BLaER1 treated with 17β-estradiol and CSF1 and Interleukin-3, amounts not matched to agents 10 nM and 100 nM (cell line): Measurements from ENCODE around the gene ARHGAP42.
A peak's percentile ranks its signal among the peaks of the same experiment; 100 is the strongest.

Experiments
- H3K27ac ChIP-seq, 11 experiments: shearing (Covaris generic); formaldehyde crosslinking; 2 replicates each; pipeline ENCODE4 v1.8.1; 2022
- H3K27me3 ChIP-seq, 11 experiments: shearing (Covaris generic); formaldehyde crosslinking; 2 replicates each; pipeline ENCODE4 v1.8.1; 2022
- H3K36me3 ChIP-seq, 11 experiments: shearing (Covaris generic); formaldehyde crosslinking; 2 replicates each; pipeline ENCODE4 v1.8.1; 2022
- H3K4me1 ChIP-seq, 10 experiments: shearing (Covaris generic); formaldehyde crosslinking; 2 replicates each; pipeline ENCODE4 v1.8.1; 2022
- H3K4me2 ChIP-seq, 11 experiments: shearing (Covaris generic); formaldehyde crosslinking; 2 replicates each; pipeline ENCODE4 v1.8.1; 2022
- H3K4me3 ChIP-seq, 10 experiments: shearing (Covaris generic); formaldehyde crosslinking; 2 replicates each; pipeline ENCODE4 v1.8.1; 2022
- H3K9ac ChIP-seq, 11 experiments: shearing (Covaris generic); formaldehyde crosslinking; 2 replicates each; pipeline ENCODE4 v1.8.1; 2022
- H3K9me3 ChIP-seq, 11 experiments: shearing (Covaris generic); formaldehyde crosslinking; replicated peaks in 1 of 11; 2 replicates each; pipeline ENCODE4 v1.8.1; 2022
- H4K20me1 ChIP-seq, 11 experiments: shearing (Covaris generic); formaldehyde crosslinking; 2 replicates each; pipeline ENCODE4 v1.8.1; 2022
- Cebpa-rat ChIP-seq, 11 experiments: shearing (Covaris generic); IDR thresholded peaks; 2 replicates each; pipeline ENCODE4 v1.8.1; 2022

Gene ARHGAP42

GRCh38 chr11:100769165-100769564, 82.1 kb downstream of the ARHGAP42 start:
- H3K4me3 ChIP-seq, result no peak overlapping the region
- no peaks in the 10 kb centered on the region for H3K4me1 ChIP-seq
- H3K9ac ChIP-seq, result no peak overlapping the region
- no peak overlapping the region for H3K4me2 ChIP-seq
- peaks cover 0 to 5% (median 0%) of the 10 kb centered on the region in 11 experiments; a peak in 1 of 22 replicates for H4K20me1 ChIP-seq
- no peaks in the 10 kb centered on the region for H3K9me3 ChIP-seq
- peaks cover 0 to 36% (median 19%) of the 10 kb centered on the region in 11 experiments; a peak in 16 of 22 replicates for H3K36me3 ChIP-seq
- H3K27me3 ChIP-seq, result no peaks in the 10 kb centered on the region
- no peak overlapping the region for H3K27ac ChIP-seq
- no peak for TF ChIP-seq Cebpa-rat (IDR thresholded peaks at IDR 0.05)

DNA sequence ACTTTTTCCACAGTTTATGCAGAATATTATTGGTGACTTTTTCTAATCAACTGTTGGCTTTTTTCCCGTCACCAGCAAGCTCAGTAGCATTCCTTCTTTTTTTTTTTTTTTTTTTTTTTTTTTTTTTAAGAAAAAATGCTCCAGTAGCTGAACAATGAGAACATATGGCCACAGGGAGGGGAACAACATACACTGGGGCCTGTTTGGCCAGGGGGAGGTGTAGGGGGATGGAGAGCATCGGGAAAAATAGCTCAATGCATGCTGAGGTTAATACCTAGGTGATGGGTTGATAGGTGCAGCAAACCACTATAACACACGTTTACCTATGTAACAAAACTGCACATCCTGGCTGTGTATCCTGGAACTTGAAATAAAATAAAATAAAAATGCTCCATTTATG, 82.5 kb downstream of the ARHGAP42 start:
- no peak overlapping the region for H3K4me3 ChIP-seq
- H3K27ac ChIP-seq, result no peak overlapping the region
- no peak overlapping the region for H3K9ac ChIP-seq
- TF ChIP-seq Cebpa-rat (IDR thresholded peaks at IDR 0.05), result no peak
- peaks cover 2 to 40% (median 23%) of the 10 kb centered on the region in 11 experiments; a peak in 17 of 22 replicates for H3K36me3 ChIP-seq
- no peak overlapping the region for H3K4me2 ChIP-seq
- H3K9me3 ChIP-seq, result no peaks in the 10 kb centered on the region; a peak in 1 of 22 replicates
- peaks cover 0 to under 1% (median 0%) of the 10 kb centered on the region in 11 experiments; a peak in 1 of 22 replicates for H4K20me1 ChIP-seq
- no peaks in the 10 kb centered on the region for H3K4me1 ChIP-seq
- no peaks in the 10 kb centered on the region for H3K27me3 ChIP-seq

DNA sequence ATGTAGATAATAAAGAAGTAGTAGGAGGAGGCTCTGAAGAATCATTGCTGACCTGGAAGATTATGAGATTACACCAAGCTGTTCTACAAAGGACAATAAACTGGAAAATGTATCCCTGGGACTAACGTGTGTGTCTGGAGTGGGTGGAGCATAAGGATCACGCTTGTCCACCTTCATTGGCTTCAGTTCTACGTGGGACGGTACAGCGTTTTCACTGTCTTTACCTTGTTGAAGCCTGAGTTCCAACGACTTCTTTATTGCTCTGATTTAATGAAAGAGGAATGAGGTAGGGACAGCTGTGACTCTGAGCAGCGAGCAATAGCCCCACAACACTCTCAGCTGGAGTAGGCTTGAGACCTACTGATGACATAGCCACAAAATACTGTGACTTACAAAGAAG, 87.0 kb downstream of the ARHGAP42 start:
- Histone ChIP-seq H3K4me1 (peaks cover 0 to 10% (median 2%) of the 10 kb centered on the region in 10 experiments; a peak in 5 of 20 replicates), H3K27ac (no peak overlapping the region), H4K20me1 (no peaks in the 10 kb centered on the region), H3K9ac (no peak overlapping the region), H3K4me2 (no peak overlapping the region), H3K27me3 (no peaks in the 10 kb centered on the region), H3K4me3 (no peak overlapping the region), H3K9me3 (no peaks in the 10 kb centered on the region; a peak in 1 of 22 replicates), H3K36me3 (peaks cover 6 to 52% (median 29%) of the 10 kb centered on the region in 11 experiments; a peak in 17 of 22 replicates)
- TF ChIP-seq Cebpa-rat (IDR thresholded peaks at IDR 0.05), result no peak

- no peak for TF ChIP-seq Cebpa-rat (IDR thresholded peaks at IDR 0.05)
- no peaks in the 10 kb centered on the region; a peak in 1 of 22 replicates for H3K9me3 ChIP-seq
- no peak overlapping the region for H3K27ac ChIP-seq
- H3K36me3 ChIP-seq, result peaks cover 6 to 52% (median 29%) of the 10 kb centered on the region in 11 experiments; a peak in 17 of 22 replicates
- H3K27me3 ChIP-seq, result no peaks in the 10 kb centered on the region
- H4K20me1 ChIP-seq, result no peaks in the 10 kb centered on the region
- no peak overlapping the region for H3K4me3 ChIP-seq
- H3K4me2 ChIP-seq, result no peak overlapping the region
- peaks cover 0 to 10% (median 2%) of the 10 kb centered on the region in 10 experiments; a peak in 5 of 20 replicates for H3K4me1 ChIP-seq
- no peak overlapping the region for H3K9ac ChIP-seq
Measured at GRCh38 chr11:100774859-100775258, 87.8 kb downstream of the ARHGAP42 start.

DNA sequence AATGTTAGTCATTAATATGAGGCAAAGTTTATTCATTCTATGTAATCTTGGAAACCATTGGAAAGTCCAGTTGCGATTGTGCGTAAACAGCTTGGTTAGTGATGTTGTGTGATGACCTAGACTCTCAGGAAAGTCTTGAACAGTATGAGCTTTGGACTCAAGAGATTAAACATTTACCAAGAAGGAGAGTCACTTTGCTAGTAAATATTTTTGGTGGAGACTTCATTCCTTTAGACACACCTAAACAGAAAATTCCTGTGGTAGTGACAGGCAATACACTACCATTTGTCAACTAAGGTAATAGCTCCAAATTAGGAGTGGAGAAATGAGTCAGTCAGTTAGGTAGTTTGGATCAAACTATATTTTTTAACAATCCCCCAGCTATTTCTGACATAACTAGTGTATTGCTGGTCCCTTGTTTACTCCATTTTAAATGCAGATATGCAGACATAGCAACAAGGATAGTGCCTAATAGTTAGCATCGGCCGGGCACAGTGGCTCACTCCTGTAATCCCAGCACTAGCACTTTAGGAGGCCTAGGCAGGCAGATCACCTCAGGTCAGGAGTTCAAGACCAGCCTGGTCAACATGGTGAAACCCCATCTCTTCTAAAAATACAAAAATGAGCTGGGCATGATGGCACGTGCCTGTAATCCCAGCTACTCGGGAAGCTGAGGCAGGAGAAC, 89.3 kb downstream of the ARHGAP42 start:
- no peak overlapping the region for H3K4me3 ChIP-seq
- no peaks in the 10 kb centered on the region for H3K27me3 ChIP-seq
- H3K9me3 ChIP-seq, result no peaks in the 10 kb centered on the region; a peak in 1 of 22 replicates
- H3K4me2 ChIP-seq, result no peak overlapping the region
- peaks cover 6 to 42% (median 21%) of the 10 kb centered on the region in 11 experiments; a peak in 16 of 22 replicates for H3K36me3 ChIP-seq
- no peak overlapping the region for H3K9ac ChIP-seq
- H4K20me1 ChIP-seq, result no peaks in the 10 kb centered on the region
- H3K4me1 ChIP-seq, result peaks cover 0 to 10% (median 2%) of the 10 kb centered on the region in 10 experiments; a peak in 5 of 20 replicates
- TF ChIP-seq Cebpa-rat (IDR thresholded peaks at IDR 0.05), result no peak
- H3K27ac ChIP-seq, result no peak overlapping the region

DNA sequence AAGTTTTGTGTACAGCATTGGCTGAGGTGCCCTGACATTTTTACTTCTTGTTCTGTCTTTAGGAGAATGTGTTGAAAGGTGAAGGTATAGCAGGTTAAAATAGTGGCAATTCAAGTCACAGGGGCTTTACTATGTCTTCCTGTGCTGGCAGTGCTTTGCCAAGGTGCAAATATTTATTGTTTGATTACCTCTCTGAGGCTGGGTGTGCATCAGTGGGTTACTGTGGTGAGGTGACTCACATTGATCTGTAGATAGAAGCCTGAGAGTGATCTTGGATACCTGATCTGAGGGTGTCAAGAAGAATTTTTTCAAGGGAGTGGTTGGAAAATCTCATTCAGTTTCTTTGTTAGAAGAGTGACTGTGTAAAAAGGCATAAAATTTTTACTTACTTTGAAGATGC, 90.0 kb downstream of the ARHGAP42 start:
- H3K9ac ChIP-seq, result no peak overlapping the region
- H3K4me2 ChIP-seq, result no peak overlapping the region
- no peak overlapping the region for H3K4me3 ChIP-seq
- no peaks in the 10 kb centered on the region for H4K20me1 ChIP-seq
- no peaks in the 10 kb centered on the region; a peak in 1 of 22 replicates for H3K9me3 ChIP-seq
- peaks cover 1 to 35% (median 16%) of the 10 kb centered on the region in 11 experiments; a peak in 14 of 22 replicates for H3K36me3 ChIP-seq
- H3K4me1 ChIP-seq, result peaks cover 0 to 10% (median 2%) of the 10 kb centered on the region in 10 experiments; a peak in 5 of 20 replicates
- H3K27ac ChIP-seq, result no peak overlapping the region
- H3K27me3 ChIP-seq, result no peaks in the 10 kb centered on the region
- no peak for TF ChIP-seq Cebpa-rat (IDR thresholded peaks at IDR 0.05)

- no peak for TF ChIP-seq Cebpa-rat (IDR thresholded peaks at IDR 0.05)
- H3K4me3 ChIP-seq, result no peak overlapping the region
- H3K27me3 ChIP-seq, result no peaks in the 10 kb centered on the region
- no peaks in the 10 kb centered on the region for H4K20me1 ChIP-seq
- no peak overlapping the region; a peak in 1 of 22 replicates for H3K4me2 ChIP-seq
- no peak overlapping the region for H3K9ac ChIP-seq
- no peaks in the 10 kb centered on the region; a peak in 1 of 22 replicates for H3K9me3 ChIP-seq
- H3K4me1 ChIP-seq, result peaks cover 0 to 10% (median 2%) of the 10 kb centered on the region in 10 experiments; a peak in 5 of 20 replicates
- no peak overlapping the region for H3K27ac ChIP-seq
- peaks cover 0 to 29% (median 14%) of the 10 kb centered on the region in 11 experiments; a peak in 14 of 22 replicates for H3K36me3 ChIP-seq
Measured at GRCh38 chr11:100777736-100778135, 90.6 kb downstream of the ARHGAP42 start.

GRCh38 chr11:100778166-100778785, 91.2 kb downstream of the ARHGAP42 start:
- Histone ChIP-seq H3K36me3 (peaks cover 0 to 25% (median 14%) of the 10 kb centered on the region in 11 experiments; a peak in 13 of 22 replicates), H3K4me1 (peaks cover 0 to 10% (median 2%) of the 10 kb centered on the region in 10 experiments; a peak in 5 of 20 replicates), H4K20me1 (no peaks in the 10 kb centered on the region), H3K27ac (no peak overlapping the region), H3K4me3 (no peak overlapping the region), H3K9me3 (no peaks in the 10 kb centered on the region; a peak in 2 of 22 replicates), H3K4me2 (peak overlapping the region in 1 of 11 experiments; percentile 8; a peak in 2 of 22 replicates), H3K9ac (no peak overlapping the region), H3K27me3 (no peaks in the 10 kb centered on the region)
- TF ChIP-seq Cebpa-rat (IDR thresholded peaks at IDR 0.05), result no peak

DNA sequence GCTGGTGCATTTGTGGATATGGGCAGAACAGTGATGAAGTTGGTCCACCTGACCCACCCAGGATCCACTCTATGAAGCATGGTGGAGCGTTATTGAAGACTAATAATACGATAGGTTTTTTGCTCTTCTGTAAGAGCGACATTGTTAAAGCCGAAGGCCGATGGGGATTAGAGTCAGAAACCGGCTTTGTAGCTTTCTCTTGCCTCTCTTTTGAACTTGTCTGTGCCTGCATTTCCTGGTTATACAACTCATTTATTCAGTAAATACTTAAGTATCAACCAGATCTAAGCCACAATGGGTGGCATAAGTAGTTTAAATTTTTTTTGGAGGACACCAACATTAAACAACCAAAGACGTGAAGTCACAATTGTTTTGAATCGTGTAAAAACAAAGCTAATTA, 93.4 kb downstream of the ARHGAP42 start:
- no peak overlapping the region for H3K9ac ChIP-seq
- H3K4me1 ChIP-seq, result peaks cover 0 to 10% (median 2%) of the 10 kb centered on the region in 10 experiments; a peak in 5 of 20 replicates
- H3K27ac ChIP-seq, result no peak overlapping the region
- H4K20me1 ChIP-seq, result no peaks in the 10 kb centered on the region; a peak in 1 of 22 replicates
- TF ChIP-seq Cebpa-rat (IDR thresholded peaks at IDR 0.05), result no peak
- peaks cover 0 to 3% (median 0%) of the 10 kb centered on the region in 11 experiments; a peak in 1 of 22 replicates for H3K36me3 ChIP-seq
- H3K27me3 ChIP-seq, result no peaks in the 10 kb centered on the region
- H3K9me3 ChIP-seq, result no peaks in the 10 kb centered on the region; a peak in 1 of 22 replicates
- H3K4me3 ChIP-seq, result no peak overlapping the region
- H3K4me2 ChIP-seq, result no peak overlapping the region
